Central memory CD4-positive, alpha-beta T cell (primary cell): Measurements from ENCODE around the gene U2AF1L4.

Experiments used
- DNase-seq: peaks from one replicate; pipeline ENCODE4 v3.0.0; 2022

Gene U2AF1L4

DNA sequence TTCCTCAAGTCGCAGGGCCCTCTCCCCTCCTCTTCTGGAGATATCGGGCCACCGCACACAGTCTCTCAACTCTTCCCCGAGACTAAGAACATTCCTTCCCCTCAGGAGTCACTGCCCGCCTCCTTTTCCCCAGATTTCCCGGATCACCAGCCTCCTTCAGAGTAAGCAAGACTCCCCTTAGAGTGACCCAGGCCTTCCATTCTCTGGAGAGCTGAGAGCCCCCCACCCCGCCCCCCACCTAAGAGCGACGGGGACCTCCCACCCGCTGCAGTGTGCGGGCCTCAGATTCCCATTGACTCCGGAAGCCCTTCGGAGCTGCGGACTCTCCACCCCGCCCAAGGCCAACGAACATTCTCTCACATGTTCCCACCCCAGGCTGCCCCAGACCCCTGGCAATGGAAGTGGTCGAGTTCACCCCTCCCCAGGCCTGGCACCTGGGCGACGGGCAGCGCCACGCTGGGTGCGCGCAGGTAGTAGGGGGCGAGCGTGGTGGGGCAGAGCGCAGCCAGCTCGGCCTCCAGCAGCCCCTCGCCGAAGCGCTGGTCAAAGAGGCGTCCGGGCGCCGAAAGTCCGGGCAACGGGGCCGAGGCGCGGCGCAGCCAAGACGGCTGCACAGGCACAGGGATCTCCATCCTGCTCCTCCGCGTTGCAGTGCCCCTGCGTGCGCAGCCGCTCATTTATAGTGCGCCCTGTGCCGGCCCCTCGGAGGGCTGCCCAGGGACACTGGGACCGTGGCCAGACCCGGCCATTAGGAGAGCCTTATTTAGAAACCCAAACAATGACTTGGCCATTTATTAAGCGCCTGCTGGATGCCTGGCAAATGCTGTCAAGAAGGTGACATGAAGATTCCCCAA is 11.4 kb upstream of the U2AF1L4 start, which contains the start of gene HSPB6:
Gene HSPB6, minus strand, starts transcription at position 653 of the 854 bp plus-strand sequence. Its CDS starts 21 bp downstream, at position 632.
- no peak for DNase-seq

DNA sequence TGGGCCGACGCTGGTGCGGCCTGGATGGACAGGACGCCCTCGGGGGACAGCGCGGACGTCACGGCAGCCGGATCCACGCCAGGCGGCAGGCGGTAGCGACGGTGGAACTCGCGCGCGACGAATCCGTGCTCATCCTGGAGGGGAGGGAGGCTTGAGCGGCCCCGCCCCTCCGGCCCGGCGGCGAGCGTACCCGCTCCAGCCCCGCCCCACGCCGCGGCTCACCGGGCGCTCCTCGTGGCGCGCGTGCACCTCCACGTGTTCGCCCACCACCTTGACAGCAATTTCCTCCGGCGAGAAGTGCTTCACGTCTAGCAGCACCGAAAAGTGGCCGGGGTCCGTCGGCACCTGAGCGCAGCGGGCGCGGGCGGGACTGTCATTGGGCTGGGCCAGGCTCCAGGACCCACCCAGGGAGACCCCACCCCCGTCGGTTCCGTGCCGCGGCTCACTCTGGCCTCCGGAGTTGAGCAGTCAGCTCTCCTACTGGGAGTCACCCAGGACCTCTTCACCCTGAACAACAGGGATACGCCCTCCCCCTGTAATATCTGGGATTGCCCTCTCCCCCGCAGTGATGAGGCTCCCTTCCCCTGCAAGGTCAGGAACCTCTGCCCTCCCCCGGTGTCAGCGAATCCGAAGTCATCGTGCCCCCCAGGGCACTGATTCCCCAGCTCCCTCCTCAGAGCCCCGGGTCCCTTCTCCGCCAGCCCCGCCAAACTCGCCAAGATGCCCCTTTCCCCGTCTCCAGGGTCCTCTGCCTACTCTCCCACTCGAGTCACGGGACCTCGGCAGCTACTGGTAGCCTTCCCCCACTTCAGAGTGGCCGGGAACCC is 10.5 kb upstream of the U2AF1L4 start:
- peak; percentile 61 for DNase-seq

DNA sequence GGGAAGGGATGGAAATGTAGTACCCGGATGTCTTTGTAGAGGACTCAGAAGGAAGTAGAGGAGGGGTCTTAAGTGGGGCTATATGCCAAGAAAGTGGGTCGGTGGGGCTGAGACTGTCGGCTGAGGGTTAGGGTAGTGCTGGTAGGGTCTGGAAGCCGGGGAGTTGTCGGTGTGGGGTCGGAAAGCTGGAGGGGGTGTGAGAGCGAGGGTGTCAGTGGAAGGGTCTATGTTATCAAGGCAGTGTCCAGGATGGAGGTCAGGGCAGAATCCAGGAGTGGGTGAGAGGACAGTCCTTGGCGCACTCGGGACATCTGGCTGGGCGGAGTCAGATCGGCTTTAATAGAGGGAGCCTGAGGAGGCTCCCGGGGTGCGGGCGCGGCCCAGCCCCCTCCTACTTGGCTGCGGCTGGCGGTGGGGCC is 9.9 kb upstream of the U2AF1L4 start:
- no peak for DNase-seq

DNA sequence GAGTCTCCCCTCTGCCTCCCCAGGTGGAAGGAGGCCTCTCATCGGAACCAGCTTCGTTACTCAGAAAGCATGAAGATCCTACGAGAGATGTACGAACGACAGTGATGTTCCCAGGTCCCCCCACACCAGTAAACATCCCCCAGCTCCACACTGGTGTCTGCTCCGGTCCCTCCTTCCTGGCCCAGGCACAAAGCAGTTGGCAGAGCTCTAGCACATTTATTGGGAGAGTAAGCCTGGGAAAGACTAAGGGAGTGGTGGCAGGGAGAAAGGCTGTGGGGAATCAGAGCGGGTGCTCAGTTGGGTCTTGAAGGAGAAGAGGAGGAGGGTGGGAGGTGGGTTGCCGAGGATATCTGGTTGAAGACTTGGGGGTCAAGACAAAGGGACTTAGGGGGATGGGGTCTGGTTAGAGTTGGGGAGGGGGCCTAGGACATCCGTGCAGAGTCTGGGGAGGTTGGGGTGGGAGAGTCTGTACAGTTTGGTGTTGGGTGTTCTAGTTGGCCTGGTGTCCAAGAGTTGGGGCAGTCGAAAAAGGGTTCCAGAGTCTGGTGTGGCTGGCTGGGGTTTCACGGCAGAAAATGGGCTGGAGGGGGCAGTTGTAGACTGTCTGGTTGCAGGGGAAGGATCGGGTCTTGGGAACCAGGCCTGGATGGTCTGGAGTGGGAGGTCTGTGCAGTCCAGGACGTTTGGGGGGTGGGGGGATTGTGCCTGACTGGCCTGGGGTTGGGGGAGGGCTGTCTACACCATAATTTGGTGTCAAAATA is 9.3 kb upstream of the U2AF1L4 start:
- DNase-seq = no peak

DNA sequence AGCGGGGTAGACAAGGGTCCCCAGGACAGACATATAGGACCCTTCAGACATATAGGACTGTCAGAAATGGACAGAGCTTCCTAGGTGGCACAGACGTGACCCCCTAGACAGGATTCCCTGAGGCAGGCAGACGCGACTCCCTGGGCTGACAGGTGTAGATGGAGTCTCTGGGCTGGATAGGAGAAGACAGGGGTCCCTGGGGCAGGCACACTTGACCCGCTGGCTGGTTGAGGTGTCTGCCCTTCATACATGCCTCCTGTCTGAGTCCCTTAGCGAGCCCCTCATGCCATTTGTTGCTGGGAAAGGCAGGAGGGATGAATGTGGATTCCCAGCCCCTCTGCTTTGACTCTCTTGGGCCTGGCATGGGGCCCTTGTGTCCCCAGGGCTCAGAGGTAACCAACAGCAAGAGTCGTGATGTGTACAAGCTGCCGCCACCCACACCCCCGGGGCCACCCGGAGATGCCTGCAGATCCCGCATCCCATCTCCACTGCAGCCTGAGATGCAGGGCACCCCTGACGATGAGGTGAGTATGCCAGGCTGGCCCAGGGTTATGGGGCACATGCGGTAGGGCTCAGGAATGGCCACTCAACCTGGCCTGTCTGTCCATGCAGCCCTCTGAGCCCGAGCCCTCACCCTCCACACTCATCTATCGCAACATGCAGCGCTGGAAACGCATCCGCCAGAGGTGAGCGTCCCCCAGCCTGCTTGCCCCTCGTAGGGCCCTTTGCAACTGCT is 8.6 kb upstream of the U2AF1L4 start:
- no peak for DNase-seq

DNA sequence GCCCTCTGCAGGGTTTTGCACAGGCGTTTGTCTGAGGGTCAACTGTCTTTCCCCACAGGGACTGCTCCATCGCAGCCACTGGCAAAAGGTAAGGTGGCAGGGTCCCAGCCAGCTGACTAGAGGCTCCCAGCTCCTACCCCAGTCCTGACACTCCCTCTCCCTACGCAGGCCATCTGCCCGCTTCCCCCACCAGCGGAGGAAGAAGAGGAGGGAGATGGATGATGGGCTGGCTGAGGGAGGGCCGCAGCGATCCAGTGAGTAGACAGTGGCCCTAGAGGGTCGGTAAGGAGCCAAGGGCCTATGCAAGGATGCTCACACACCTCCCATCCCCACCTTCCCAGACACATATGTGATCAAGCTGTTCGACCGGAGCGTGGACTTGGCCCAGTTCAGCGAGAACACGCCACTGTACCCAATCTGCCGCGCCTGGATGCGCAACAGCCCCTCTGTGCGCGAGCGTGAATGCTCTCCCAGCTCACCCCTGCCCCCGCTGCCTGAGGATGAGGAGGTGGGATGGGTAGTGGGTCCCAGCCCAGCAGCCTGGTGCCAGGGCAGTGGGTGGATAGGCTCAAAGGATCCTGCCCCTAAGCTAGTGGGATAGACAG is 7.6 kb upstream of the U2AF1L4 start:
- DNase-seq = no peak

DNA sequence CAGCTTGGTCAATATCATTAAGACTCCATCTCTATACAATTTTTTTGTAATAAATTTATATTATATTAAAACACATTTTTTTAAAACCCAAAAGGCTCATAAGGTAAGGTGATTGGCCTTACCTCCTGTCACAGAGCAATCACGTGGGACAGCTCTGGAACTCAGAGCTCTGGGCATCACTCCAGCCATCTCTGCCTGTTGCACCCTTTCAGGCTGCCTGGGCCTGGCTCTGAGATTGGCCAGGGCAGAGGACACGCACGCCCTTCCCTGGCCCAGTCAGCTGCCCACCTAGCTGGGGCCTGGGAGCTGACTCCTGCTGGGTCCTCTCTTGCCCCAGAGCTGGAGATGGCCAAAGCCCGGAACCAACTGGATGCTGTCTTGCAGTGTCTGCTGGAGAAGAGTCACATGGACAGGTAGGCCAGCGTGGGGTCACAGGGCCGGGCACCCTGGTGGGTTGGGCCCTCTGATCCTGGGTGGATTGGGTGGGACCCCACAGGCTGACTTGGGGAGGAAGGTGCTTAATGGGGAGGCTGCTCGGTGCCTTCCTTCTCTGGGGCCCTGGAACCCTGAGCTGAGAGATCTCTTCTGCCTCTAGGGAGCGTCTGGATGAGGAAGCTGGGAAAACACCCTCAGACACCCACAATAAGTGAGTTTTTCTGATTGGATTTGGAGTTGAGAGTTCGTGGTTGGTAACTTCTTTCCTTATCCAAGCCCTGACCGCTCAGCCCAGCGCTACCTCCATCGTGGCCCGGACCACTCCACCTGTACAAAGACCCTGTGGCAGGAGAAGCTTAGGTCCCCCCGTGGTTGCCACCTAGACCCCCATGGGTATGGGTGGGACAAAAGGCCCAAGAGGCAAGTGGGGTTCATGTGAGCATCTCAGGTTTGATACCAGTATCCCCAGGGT is 6.9 kb upstream of the U2AF1L4 start:
- no peak for DNase-seq

DNA sequence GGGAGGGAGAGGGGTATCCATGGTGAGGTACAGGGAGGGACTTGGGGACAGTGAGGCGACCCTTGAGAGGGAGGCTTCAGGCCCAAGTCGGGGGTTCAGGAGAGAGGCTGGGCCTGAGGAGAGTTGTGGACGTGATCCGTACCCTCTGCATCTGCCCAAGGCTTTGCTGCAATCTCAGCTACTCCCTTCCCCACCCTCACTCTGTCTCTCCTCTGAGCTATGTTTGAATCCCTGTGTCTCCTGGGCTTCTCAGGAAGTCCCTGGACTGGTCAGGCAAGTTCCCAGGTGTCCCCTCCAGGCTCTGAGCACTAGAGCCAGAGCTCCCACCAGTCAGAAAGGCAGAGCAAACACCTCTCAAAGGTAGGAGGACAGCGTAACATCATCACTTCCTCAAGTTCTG is 4.9 kb upstream of the U2AF1L4 start:
- no peak for DNase-seq

DNA sequence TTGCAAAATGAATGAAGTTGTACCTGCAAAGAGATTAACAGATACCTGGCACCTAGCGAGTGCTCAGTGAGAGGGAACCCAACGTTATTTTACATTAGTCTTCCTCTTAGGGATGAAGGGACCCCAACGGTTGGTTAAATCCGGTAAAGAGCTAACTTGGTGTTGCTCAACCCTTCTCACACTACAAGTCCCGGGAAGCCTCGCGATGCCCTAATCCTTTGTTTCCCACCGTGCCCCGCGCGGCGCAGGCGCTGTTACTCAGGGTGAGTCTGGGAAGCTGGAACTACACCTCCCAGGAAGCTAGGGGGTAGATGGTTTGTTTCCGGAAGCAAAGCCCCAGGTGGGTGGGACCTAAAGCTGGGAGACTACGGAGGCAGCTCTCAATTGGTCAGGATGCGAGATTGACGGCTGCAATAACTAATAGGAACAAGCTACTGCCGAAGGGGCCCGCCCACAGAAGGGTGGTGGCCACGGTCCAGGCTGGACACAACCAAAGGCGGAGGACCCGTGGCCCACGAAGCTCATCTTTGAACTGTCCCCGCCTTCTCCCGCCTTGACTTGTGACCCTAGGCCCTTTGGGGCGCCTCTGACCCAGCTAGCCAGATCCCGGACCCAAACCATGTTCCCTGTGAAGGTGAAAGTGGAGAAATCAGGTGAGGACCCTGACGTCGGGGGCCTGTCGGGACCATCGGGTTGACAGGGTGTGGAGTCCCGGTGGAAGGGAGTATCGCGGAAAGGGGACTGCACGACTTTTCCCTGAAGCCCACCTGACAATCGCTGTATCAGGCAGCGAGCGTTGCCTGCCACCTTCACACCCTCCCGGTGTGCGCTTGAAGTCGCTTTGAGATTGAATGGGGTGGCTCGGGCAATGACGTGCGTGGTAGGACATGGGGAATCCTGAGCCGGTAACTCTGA is 3.1 kb upstream of the U2AF1L4 start, which contains the start of gene LIN37:
Gene LIN37, plus strand, starts transcription at position 471 of the 915 bp plus-strand sequence. Its CDS starts 149 bp downstream, at position 620.
- DNase-seq = peak; percentile 99

DNA sequence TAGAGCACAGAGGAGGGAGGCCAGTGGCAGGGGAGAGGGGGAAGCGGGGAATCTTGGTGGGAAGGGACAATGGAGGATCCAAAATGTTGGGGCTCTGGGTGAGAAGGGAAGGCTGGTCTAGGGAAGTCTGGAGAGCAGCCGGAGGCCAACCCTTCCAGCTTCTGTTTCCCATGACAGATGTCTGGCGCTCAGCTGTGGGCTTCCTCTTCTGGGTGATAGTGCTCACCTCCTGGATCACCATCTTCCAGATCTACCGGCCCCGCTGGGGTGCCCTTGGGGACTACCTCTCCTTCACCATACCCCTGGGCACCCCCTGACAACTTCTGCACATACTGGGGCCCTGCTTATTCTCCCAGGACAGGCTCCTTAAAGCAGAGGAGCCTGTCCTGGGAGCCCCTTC is 1.3 kb upstream of the U2AF1L4 start:
- DNase-seq = no peak

DNA sequence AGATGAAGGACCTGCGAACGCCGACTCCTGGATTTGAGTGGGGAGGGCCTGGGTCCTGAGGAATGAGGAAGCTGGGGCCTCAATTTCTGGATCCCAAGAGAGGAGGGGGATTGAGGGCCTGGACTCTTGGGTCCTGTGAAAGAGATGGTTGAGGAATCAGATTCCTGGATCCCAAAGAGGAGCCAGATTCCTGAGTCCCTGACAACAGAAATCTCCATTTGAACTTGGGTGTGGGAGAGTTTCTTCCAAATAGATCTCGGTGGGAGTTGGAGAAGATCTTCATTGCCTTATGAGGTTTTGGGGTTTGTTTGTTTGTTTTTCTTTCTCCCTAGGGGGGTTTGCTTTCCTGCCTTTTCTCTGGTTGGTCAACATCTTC is 857 bp upstream of the U2AF1L4 start:
- DNase-seq = no peak

DNA sequence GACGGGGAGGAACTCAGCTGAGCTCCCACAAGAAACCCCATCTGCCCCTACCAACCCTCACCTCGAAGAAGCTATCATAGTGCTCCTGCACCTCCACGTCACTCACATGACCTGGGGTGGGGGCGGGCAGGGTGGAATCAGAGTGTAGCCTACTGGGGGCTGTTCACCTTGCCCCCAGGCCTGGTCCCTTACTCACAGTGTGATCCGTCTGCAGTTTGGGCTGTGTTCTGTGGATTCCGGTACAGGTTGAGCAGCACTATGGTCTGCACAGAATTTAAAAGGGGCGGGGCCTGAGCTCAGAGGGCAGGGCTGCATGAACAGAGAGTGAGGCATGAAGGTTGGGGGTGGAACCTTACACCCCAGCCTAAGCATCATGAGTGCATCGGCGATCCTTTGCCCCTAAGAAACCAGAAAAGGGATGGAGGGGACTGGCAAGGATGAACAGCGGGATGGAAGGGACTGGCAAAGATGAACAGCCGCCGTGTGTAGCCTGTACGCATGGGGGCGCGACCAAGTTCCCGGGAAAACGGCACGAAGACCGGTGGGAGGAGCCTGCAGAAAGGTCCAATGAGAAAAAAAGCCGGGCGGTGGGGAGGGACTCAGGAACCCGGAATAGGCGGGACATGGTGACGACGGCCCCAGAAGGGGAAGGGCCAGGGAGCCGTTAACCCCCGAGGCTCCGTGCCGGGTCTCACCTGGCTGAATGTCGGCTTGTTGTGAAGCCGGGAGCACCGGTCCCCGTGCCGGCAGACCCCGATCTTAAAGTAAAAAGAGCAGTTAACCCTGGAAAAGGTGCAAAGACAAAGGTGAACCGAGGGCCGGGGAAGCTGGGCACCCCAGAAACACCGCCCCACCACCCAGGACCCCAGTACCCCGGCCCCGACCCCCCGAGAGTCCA is 539 bp downstream of the U2AF1L4 start:
- peak; percentile 94 for DNase-seq

DNA sequence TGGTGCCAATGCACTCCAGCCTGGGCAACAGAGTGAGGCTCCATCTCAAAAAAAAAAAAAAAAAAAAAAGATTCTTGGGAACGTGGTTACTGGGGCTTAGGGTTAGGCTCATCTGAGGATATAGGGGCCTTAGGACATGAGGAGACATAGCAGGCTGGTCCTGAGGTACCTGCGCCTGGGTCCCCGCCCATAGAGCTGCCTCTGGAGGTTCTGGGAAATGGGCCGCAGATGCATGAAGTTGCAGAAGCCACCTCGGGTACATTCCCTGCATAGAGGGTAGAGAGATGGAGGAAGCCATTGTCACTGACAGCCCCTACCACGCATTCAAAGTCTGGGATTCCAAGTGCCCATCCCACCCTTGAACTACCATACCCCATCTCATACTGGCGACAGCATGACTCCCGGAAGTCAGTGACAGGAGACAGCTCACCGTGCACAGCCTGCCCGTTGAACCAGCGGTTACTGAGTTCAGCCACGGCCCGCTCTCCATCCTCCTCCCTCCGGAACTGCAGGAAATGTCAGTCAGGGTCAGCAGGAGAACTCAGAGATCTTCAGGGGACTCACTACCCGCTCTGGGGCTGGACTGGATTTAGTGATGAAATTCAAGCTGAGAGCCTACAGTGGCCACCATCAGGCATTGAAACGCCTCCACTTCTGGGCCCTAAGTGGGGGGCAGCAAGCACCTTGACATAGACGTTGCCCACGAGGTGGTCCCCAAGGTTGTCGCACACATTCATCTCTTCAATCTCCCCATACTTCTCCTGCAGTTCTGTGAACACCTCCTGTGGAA is 1.4 kb downstream of the U2AF1L4 start:
- no peak for DNase-seq

DNA sequence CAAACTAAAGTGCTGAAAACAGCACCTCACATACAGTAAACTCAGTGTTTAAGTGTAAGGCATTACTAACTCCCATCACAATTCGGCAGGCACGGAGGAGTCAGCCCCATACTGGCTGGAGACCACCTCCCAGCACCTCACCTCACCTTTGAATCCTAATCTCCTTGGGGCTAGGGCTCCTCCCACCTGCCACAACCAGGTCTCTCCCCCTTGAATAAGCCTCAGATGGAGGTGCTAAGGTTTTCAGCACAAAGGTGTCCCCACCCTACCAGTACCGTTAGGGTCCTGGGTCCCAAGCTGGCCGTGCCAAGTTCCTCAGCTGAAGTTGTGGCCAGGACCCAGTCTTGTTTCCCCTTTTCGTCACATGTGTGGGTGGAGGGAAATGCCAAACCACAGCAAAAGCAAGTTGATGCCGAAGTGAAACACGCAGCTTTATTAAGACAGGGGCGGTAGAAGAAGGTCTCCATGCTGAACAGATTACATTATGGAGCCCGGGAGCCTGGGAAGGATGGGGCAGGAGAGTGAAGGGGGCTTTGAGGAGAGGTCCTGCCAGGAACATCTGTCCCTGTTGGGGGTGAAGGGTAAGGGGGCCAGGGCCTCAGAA is 3.0 kb downstream of the U2AF1L4 start, which contains the start of gene IGFLR1:
Gene IGFLR1, minus strand, starts transcription at position 332 of the 604 bp plus-strand sequence. CDS start 1,272 bp downstream, outside the sequence.
- DNase-seq = peak; percentile 75

DNA sequence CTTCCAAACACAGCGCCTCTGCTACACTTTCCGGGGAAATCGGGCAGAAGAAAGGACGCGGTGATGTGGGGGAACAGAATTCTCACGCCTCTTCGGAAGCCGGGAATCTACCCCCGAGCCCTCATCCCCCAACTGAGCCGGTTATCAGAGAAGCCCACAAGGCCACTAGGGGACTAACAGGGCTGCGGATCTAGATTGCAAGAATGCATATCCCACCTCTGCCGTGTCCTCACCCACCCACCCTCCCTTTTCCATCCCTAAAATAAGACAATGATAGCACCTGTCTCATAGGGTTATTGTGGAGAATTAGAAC is 4.1 kb downstream of the U2AF1L4 start:
- DNase-seq = no peak

DNA sequence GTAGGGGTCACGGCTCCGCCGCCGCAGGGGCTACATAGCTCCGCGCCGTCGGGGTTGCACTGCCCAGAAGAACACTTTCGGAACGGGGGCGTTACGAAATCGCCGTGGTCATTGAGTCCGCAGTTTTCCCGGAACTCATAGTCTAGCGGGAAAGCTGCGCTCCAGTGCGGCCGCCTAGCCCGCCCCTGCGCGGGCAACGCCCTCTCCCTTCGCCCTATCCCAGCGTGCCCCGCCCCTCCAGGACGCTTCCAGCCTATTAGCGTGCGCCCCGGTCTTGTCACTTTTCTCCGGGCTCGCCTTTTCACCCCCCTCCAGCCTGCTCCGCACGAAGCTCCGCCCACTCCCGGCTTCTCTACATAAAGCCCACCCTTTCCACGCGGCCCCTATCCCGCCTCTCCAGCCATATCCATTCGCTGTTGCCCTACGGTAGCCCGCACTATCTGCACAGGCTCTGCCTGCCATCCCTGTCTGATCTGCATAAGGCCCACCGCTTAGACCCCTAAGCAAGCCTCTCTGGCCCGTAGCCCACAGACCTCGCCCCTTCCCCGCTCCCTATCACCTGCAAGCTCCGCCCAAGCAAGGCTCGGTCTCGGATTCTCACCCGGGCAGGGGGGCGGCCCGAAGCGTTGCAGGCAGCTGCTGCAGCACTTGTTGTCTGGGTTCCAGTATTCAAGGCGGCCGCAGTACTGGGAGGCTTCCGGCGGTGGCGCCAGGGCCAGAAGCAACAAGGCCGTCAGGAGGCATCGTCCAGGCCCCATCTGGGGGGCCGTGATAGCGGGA is 4.6 kb downstream of the U2AF1L4 start:
- DNase-seq = peak; percentile 91

DNA sequence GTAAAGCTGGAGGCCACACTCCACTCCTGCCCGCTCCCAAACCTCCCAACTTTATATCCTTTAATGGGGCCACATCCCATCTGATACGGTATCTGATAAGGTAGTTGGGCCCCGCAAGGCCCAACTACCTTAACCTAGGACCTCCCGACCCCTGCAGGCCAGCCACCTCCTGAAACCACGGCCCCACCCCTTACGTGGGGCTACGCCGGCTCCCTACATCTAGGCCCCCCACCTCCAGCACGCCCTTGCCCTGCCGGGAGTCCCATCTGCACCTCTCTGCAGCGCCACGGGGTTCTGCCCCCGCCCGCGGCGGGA is 5.2 kb downstream of the U2AF1L4 start:
- no peak for DNase-seq
